GM21447 (cell line): ENCODE data around the gene KLF15.
A peak's percentile ranks its signal among the peaks of the same experiment; 100 is the strongest.

ENCODE experiments used
- ATAC-seq: cut with Tn5 transposase; IDR thresholded peaks from one replicate; pipeline ENCODE4 v1.9.1; 2021; ENCODE audit not compliant: unreplicated experiment

The KLF15 gene

DNA sequence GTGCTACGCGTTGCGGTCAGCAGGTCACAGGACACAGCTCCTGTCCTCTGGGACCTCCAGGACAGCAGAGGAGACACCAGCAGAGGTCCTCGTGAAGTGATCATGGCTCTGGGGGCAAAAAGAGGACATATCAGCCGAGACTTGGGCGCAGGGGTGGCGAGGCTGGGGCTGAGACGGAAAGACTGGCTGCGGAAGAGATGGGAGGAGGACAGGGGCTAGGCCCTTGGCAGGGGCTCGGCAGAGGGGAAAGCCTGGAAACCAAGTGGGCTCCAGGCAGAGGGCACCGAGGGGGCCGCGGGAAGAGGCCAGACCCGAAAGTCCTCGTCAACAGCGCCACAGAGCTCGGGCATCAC lies 32.6 kb upstream of the KLF15 start:
- ATAC-seq, result no peak

DNA sequence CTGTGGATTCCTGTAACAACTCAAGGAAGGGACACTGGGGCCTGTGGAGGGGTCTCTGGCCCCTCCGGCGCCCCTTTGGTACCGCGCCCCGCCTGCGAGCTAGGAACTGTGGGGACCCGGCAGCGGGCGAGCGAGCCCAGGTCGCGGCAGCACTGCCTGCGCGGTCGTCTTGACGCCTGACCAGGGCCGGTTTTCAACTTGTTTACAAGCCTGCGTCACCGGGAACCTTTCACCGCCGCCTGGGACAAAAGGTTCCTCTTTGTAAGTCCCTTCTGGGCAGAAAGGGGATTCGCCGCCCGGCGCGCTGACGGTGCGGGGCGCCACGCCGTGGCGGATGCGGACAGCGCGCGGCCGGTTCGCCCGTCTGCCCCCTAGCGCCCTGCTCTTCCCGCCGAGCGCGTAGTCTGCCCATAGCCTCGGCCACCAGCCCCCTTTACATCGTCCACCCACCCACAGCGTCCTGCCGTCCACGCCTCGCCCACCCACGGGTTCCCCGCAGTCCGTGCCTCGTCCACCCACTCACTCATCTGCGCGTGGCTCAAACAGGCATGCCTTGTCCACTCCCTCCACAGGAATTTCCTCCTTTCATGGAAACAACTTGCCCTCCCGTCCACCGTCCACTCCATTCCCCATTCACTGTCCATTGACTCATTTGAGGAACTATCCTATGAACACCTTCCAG lies 32.0 kb upstream of the KLF15 start:
- ATAC-seq, result peak; percentile 74

DNA sequence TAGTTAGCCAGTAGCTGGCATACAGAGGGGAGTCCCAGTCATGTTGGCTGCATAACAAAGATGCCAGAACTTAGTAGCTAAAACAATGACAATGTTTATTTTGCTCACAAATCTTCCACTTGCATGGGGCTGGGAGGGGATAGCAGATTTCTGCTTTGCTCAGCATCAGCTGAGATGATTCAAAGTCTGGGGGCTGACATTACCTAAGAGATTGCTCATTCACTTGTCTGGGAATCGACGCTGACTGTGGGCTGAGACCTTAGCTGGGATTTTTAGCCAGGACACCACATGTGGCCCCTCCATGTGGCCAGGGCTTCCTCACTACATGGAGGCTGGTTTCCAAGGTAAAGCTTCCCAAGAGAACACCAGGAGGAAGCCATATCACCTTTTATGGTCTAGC lies 24.8 kb upstream of the KLF15 start:
- no peak for ATAC-seq

DNA sequence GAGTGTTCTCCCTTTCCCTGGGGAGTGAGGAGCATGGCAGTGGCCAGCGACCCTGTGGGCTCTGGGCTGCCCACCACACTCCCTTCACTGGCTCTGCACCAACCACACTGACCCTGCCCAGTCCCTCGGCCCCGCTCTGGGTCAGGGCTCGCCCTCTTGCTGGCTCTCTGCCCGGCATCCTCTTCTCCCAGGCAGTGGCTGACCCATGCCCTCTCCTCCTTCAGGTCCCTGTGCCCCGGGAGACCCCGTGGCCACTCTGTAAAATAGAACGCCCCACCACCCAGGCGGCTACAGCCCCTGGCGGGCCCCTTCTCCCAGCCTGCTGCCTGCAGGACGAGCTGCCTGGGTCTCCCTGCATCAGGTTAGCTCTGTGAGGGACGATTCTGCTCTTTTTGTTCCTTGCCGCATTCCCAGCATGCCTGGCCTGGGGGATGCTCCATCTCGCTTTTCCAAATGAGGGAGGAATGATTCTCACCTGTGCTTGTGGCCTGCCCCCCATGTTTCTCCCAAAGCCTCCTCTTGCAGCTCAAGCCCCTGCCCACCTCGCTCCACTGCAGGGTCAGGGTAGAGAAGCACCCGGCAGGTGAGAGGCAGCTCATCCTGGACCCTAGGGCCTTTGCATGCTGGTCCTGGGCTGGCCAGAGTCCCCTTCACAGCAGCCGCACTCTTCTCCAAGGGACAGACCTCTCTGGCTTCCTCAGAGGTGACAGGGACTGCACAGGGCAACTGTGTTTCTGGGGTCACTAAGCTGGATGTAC lies 23.0 kb upstream of the KLF15 start:
- ATAC-seq, result no peak

DNA sequence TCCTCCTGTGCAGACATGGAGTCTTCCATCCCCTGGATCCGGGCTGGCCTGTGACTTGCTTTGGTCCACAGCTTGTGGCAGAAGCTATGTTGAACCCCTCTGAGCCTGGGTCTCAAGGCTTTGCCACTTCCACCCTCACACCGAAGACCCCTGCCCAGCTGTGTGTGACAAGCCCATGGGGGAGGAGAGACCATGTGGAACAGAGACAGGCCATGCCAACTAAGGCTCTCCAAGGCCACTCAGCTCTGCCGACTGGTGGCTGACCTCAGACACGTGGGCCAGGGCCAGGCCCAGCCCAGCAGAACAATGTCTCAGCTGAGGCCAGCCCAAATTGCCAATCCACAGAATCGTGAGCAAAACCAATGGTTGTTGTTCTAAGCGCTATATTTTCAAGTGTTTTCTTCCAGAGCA lies 21.1 kb upstream of the KLF15 start:
- ATAC-seq, result no peak

DNA sequence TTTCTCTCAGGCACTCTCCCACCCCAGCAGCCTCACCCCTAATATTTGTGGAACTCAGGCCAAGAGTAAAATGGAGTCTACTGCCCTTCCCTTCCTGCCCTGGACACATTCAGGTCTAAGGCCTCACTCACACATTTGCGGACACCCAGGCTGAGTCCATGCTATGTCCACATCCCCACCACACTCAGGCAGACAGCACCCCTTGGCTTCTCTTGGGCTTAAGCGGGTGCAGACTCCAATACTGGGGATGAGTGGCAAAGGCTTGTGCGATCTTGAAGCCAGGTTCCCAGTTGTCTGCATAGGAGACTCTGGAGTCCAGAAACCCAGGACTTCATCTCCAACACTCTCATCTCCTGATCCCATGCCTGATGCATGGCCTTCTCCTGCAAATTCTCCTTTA lies 20.0 kb upstream of the KLF15 start:
- ATAC-seq, result no peak

DNA sequence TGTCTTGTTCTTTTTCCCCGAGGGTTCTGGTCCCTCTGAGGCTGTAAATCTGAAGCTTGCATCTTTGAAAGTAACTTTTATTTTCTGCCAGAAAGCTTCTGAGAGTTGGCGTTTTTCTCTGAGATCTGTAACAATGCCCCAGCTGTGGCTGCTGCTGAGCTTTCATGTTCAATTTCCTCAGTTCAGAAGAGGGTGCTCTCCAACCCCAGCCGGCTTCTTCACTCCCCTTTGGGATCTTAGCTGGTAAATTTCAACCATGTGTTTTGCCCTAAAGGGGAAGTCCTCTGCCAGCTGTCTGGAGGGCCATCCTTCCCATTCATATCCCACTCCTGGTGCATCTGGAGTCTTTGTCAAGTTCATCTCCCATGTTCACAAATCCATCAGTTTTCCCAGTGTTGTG lies 19.2 kb upstream of the KLF15 start:
- no peak for ATAC-seq

DNA sequence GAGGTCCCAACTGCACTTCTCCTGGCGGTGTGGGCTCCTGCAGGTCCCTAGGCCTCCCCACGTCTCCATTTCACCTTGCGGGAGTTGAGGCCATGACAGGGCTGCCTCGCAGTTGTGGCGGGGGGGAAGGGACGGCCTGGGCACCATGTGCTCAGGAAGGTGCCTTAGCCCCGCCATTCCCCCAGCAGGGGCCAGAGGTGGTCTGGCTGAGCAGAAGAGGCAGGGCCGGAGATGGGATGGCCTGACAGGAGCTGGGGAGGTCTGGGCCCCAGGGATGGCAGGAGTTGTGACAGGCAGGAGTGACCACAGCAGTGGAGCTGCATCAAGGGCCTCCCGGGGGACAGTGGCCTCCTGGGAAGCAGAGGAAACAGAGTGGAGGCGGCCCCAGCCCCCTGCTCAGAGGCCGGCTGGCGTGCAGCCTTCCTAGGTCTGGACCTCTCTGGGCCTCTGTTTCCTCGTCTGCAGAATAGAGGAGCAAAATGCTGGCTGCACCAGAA lies 18.7 kb upstream of the KLF15 start:
- ATAC-seq, result no peak

DNA sequence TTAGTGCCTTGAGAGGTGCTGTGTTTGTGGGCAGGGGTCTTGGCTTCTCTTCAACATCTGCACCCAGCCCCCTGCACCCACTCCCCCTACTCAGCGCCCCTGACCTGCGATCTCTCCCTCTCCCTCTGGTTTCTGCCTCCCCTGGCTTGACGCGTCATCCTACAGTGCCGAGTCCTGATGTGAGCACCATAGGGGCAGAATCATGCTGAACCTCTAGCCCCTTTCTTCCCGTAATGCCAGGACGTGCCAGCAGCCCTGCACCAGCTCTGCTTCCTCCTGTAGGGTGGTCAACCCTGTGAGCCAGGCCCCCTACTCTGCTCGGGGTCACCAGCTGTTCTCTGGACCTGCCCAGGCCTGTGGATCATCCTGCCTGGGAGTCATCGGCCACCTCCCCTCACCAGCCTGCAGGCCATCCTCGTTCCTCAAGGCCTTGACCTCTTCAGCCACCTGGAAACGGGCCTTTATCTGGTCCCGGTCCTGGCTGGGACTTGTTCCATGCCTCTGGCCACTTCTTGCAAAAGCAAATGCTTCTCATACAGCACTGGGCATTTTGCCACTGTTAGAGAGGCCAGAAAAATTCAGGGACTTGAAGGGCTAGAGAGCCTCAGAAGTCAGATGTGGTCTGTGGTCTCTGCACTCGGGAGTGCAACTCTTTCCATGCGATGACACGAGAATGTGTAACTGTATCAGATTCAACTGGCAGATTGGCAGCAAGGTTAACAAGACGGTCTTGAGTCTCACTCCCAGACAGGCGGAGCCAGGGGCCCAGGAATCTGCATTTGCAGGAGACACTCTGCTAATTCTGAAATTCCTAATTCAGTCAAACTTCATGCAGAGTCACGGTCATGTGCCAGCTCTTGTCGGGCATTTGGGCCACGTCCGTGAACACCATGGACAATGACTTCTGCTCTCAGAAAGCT lies 16.7 kb upstream of the KLF15 start:
- ATAC-seq, result no peak

DNA sequence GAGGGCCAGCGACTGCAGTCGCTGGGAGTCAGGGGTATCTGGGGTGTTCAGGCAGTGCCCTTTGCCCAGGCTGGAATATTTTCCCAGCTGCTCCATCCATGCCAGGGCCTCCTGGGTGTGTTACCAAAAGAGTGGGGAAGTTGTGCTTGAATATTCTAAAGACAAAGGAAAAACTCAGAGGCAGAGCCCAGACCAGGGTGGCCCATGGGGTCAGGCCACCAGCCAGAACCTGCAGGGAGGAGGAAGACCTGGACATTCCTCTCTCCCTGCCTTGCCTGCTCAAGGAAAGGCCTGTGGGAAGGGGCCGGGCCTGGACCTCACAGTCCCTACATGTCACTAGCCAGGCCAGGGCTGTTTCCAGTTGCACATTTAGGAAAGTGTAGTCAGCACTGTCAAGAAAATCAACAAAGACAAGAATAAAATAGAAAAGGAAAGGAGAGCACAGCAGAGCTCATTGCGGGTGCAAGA lies 16.0 kb upstream of the KLF15 start:
- no peak for ATAC-seq

DNA sequence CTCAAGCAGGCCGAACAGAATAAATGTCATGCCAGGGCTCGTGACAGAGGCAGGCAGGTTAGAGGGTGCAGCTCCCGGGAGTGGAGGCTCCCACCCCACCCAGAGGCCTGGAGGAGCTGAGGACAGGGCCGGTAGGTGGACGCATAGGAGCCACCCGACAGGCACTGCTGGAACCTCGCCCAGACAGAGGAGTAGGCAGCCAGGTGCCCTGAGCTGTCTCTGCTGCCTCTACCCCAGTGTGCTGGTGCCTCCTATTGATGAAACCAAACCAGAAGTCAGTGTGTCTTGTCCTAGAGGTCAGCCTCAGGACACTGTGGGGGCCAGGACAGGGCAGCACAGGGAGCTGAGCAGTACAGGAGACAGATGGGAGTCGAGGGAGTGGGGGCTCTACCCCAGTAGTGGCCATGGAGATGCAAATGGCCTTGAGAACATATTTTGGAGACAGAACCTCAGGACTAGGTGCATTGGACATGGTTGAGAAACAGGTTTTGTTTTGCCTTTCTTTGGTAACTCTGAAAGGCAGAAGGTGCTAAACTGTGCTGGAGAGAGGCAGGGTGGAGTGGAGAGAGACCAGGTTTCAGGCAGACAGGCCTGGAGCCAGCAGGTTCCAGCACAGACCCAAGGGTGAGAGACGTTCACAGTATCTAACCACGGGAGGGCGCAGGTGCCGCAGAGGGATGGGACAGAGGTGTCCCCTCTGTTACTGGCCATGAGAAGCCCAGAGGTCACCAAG lies 15.4 kb upstream of the KLF15 start:
- no peak for ATAC-seq

DNA sequence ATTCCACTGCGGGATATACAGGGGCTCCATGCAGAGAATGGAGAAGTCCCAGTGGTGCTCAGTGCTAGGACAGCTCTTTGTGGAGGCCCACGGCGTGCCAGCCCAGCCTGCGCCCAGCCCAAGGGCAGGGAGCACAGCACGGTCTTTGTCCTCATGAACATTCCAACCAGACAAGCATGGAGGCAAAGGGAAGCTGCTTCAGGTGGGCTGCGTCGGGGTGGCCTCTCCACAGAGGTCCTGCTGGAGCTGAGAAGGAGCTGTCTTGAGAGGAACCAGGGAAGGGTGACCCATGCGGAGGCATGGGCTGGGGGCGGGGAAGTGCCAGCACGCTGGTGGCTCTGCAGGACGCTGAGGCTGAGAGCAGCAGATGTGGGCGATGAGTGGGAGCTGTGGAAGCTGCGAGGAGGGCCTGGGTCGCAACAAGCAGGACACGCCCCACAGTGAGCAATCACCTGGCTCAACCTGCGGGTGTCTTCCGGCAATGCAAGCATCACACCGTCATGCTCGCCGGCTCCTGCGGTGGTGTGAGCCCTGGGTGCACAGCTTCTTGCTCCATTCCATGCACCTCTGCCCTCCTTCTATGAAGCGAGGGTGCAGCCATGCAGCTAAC lies 14.0 kb upstream of the KLF15 start:
- no peak for ATAC-seq

DNA sequence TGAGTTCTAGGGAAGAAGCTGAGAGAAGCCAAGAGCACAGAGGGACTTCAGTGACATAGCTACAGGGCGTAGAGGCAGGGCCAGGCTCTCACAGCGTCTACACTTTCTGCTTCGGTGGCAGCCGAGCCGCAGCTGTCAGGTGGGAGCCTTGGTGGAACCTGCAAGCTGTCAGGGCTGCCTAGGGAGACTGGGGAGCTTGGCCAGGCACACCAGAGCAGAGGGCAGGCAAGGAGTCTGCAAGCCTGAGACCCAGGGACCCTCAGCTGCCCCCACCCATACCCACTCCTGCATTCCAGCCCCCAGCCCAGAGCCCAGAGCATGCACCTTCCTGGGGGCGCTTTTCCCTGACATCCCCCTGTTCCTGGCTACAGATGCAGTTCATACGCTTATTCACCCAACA lies 13.4 kb upstream of the KLF15 start:
- no peak for ATAC-seq

DNA sequence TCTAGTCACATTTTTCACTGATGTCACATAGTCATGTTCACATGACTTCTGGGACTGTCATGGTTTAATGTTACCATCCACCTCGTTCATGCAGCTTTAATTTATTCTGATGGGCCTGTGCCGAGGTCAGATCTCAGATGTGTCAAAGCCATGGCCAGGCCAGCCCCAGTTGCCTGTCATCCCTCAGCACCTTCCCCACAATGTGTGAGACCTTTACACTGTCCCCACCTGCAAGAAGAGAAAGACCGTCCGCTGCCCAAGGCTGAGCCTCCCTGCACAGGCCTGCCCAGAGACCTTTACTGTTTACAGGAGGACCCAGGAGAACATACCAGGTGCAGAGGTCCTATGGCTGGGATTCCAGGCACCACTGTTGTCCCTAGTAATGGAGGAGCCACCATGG lies 12.8 kb upstream of the KLF15 start:
- no peak for ATAC-seq

DNA sequence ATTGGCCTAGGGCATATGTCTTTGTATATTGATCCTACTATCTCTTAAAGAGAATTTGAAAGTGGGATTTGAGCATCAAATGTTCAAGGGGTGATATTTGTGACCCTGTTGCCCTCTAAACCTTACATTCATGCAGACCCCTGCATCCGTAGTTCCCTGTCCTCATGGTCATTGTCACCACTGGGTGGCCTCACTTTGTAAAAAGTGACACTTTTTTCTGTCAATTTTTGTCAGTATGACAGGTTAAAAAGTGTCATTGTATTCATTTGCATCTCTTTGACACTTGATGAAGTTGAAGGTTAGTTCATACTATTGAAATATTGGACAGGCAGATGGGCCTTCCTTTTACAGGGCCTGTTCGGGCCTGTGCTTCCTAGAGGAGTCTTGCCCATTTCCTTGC lies 12.3 kb upstream of the KLF15 start:
- ATAC-seq, result no peak

DNA sequence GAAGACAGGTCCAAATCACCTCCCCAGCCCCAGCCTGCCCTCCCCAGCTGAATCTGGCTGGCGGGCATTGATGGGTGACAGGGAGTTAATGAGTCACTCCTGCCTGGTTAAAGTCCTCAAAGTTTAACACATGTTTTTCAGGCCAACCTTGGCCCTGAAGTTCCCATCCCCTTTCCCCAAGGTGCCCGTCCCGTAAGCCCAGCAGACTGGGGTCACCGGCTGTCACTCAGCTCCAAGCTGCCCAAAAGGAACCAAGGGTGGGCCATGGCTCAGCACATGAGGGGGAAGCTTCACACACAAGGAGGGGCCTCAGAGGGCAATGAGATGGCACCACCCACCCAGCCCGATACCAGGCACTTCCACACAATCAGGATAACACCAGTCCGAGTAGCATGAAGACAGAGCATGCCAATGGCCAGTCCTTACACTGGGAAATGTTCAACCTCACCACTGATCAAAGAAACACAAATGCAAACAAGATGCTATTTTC lies 10.2 kb upstream of the KLF15 start:
- no peak for ATAC-seq

DNA sequence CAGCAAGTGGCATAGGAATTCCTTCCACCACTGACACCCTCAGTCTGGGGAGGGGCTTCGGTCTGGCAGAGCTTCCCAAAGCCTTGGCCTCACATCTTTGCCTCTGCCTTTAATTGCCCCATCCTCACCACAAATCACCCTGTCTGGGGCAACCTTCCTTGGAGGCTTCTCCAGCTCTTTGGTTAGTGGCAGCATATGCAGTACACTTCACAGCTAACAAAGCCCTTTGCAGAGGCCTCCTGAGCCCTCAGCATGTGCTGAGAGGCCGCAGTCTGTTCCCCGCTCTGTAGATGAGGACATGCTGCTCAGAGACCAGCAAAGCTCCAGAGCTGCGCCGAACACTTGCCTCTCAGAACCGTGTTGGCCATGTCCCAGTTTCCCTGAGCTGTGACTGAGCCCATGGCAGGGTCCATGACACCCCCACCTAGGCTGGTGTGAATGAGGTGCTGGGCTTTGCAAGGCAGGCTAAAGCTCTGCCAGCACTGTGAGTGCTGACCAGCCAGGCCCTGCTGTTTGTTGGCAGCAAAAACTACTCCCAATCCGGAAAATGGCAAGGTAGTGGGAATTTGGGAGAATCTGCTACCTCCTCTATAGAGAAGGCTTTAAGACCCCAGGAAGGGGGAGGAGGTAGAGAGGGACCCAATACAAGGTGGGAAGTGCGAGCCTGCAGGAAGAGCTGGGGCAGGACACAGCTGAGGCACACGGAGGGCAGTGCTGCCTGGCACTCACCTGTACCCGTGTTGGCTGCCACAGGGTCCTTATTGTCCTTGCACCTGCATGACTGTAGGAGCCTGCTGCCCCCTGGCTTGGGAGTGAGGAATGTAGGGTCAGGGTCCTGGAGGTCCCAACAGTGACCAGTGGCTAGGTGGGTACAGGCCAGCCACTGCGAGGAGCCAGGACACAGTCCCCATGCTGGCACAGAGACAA lies 8.4 kb upstream of the KLF15 start:
- ATAC-seq, result no peak

DNA sequence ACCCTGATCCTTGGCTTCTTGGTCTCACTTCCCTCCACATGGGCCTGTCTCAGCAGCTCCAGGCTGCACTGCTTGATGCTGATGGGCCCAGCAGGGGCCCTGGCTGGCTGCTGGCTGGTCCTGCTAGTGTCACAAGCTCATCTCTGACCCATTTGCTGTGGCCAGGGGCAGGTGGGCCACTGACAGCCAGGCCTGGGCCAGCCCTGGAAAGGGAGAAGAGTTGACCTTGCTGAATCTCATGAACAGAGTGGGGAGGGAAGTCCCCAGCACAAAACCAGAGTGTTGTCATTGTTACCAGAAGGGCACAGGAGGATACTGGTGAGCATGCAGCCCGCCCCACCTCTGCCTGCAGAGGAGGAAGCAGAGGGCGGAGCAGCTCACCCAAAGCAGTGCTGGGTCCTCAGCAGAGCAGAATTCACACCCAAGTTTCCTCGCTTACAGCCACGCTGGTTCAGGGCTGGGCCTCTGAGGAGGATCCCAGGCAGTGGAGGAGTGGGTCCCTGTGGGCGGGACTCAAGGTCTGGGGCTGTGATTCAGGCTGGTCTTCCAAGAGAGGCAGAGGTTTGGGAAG lies 7.6 kb upstream of the KLF15 start:
- no peak for ATAC-seq

DNA sequence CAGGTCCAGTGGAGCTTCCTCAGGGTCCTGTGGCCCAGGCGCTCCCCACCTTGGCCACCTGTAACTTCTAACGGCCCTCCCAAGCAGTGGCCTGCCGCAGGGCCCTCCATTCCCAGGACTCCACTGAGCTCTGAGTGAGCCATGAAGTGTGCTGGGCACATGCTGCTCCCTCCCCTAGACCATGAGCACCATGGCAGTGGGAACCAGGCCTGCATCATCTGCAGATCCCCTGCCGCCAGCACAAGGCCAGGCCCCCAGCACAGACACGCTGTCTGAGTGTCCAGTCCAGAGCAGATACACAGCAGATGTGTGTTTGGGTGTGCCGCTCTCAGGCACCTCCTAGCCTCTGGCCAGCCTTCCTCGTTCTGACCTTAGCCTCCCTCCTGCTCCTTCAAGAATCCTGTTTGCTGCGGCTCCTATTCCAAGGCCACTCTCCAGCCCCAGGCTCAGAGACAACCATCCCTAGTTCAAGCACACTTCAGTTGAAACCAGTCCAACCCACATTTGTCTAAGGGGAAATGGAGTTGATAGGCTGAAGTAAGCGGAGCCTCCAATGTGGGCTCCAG lies 7.0 kb upstream of the KLF15 start:
- ATAC-seq, result no peak
